Fibroblast of skin of right quadriceps (primary cell): ENCODE data around the gene CDC42EP3.

Experiments
- DNase-seq: peaks from one replicate; pipeline ENCODE4 v3.0.0-alpha.2; 2013

CDC42EP3 gene

DNA sequence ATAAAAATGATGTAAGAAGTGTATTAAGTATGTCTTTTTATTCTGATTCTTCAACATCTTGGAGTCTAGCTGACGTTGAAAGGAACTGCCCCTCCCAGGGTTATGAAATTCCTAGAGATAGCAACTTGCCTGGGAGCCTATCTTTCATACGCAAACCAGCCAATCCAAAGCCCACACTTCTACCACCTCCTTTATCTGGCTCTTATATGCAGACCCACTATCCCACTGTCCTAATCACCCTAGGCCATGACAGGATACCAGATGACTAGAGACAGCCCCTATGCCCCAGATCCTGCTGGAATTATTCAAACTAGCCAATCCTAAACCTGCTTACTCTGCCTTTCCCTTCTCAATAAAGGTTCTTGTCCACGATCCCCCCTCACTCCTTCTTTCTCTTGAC is 11.8 kb upstream of the CDC42EP3 start:
- DNase-seq: no peak

DNA sequence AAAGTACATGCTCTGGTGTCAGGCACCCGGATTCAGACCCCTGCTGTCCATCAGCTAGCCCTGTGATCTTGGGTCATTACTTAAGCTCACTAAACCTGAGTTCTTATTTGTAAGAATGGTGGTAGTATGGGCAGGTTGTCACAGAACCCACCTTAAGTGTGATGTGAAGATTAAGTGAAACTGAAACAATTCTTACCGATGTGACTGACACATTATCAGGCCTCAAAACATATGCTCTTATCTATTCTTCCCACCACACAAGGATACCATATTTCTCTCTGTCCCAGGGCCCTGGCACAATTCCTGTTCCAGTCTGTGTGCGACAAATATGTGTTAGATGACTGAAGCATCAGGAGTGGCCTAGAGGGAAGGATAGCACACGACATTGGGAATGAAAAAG is 11.0 kb upstream of the CDC42EP3 start:
- no peak for DNase-seq

DNA sequence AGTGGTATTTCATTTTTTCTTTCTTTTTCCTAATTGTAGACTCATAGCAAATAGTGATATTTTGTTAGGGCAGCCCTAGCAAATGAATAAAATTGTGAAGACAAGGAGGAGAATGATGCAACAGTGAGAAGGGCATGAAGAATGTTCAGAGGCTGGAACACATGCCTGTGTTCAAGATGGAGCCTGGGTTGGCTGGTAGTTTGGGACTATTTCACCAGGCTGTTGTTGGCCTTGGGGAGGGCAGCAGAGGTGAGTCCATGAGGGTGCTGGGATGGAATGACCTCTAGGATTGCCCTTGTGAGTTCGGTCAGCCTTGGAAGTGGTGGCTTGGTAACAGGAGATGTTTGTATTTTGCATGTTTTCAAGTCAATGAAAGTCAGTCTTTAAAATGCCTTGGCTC is 10.1 kb upstream of the CDC42EP3 start:
- DNase-seq: no peak

DNA sequence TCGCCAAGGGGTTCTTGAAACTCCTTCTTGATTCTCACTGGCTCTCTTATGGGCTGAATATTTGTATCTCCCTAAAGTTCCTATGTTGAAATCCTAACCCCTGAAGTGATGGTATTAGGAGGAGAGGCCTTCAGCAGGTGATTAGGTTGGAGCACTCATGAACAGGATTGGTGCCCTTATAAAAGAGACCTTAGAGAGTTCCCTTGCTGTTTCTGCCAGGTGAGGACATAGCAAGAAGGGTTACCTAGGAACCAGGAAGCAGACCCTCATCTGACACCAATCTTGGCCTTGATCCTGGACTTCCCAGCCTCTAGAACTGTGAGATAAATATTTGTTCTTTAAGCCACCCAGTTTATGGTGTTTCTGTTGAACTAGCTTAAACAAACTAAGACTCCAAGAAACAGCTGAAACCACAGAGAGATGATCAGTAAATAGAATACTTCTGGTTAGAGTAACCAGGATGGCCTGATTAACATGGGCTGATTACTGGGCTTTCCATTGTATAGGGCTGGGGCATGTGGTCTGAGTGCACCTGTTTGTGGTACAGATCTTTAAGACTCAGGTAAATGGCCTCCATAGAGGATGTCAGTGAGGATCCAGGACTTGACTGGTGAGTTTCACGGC is 7.7 kb upstream of the CDC42EP3 start:
- no peak for DNase-seq

DNA sequence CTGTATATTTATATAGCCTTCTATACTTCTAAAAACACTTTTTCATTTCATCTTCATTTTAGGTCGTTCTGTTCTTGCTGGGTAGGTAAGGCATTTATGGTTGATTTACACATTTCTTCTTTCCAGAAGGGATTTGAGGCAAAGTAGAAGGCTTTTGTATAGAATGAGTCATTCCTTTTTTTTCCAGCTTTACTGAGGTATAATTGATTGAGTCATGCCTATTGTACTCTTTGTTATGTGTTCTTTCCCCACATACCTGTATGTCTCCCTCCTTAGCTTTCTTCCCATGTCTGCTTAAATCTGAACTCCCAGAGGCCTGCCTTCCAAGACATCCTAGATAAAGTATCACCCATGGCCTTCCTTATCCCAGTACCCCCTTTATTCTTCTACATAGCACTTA is 4.8 kb upstream of the CDC42EP3 start:
- peak; percentile 66 for DNase-seq

DNA sequence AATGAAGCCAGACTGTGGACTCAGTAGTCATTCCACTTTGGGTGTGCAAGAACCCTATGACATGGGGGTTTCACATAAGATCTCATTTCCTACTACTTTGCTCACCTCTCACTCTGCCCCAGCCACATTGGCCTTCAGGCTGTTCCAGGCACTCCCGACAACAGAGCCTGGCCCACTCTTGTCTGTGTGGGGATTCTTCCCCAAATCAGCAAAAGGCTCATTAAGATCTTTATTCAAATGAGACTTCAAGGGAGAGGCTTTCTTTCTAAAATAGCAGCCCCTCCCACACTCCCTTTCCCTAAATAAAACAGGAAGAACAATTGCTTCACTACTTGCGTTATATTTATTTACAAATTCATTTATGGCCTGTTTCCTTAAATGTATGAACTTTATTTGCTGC is 3.5 kb upstream of the CDC42EP3 start:
- DNase-seq: no peak

DNA sequence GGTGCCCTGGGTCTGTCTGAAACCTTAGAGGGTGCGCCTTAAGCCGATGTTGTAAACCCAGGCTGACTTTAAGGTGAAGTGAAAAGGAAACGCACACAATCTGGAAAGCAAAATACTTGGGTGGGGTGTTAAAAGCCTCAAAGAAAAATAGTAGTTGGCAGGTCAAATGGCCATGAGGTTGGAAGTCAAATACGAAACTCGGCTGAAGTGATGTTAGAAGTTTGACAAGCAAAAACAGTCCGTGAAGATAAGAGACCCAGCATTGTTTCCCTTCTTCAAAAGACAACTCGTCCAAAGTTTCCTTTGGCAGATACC is 1.4 kb upstream of the CDC42EP3 start:
- DNase-seq: no peak

DNA sequence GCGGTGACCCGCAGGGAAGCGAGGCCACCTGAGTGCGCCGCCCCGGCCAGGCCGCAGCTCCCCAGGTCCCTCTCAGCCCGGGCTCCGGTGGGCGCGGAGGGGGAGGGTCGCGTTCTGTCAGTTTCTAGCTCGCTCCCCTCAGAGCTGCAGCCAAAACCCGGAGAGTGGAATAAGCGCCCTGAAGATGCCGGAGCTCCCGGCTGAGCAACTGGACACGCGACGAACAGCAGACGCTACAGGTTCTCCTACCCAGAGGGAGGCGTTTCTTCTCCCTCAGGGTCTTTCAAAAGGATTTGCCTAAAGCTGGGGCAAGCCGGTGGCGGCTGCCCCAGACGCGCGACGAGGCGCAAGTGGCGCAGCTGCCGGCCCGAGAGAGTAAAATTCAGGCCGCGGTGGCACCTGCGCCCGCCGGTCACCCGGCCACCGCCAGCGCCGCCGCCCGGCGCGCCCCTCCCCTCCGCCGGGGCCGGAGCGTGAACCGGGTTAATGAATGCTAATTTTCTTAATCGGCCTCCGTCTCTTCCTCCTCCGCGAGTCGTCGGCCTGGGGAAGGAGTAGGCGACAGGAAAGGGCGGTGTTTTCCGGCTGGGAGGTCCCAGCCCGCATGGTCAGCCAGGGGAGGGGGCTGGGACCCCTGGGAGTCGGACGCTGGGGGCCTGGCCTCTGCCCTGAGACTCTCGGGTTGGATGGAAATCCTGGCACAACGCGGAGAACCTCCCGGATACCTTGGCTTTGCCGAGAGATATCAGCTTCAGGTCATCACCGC is 845 bp upstream of the CDC42EP3 start:
- peak; percentile 94 for DNase-seq

DNA sequence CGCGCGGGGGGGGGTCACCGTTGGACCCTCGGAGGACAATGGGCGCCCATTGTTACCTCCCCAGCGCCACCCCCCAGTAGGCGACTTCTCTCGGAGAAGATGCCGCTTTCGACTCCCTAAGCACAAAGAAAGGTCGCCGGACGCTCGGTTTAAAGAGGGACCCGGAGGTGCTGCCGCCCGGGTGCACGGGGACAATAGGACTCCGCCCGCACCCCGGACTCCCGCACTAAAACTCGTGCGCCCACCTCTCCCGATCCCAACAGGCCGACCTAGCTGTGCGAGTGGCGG is 318 bp upstream of the CDC42EP3 start:
- no peak for DNase-seq

DNA sequence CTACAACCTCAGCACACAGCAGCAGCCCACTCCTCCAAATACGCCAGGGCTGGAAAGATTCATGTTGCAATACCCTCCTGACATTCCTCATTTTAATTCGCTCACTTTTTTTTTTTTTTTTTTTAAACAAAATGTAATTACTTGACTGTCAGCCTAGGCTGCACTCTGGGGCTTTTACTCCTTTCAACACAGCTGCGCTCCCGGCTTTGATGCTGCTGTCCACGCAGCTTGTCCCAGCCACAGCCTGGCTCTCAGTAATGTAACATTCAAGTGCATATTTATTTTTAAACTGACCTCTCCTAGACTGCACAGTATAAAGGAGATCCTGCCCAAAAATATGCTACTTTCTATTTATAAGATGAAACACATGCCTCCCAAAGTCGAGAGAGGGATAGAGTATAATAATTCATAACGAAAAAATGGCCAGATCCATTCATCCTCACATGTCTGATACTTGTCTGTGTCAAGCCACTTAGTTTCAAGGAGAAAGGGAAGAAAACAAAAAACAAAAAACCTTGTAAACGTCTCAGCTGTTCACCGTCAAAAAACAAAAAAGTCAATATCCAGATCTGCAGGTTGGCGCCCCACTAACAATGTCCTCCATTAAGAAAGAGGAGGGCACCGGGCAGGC is 949 bp downstream of the CDC42EP3 start:
- DNase-seq: no peak

DNA sequence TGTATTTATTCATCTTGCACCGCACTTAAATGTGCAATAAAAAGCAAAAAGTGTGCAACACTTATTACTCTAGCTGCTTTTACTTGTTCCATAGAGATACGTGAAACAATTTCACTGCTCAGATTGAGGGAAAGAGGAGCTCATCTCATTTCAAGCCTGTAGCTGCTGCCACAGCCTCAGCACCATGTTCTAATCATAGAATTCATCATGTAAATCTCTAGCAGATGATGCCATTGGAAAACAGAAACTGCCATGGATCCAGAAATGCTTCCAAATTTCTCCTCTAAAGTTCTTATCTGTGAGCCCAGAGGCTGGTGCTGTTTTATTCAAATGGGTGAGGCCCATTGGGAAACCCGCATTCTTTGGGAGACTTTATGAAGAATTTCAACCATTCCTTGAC is 2.0 kb downstream of the CDC42EP3 start:
- DNase-seq: peak; percentile 28

DNA sequence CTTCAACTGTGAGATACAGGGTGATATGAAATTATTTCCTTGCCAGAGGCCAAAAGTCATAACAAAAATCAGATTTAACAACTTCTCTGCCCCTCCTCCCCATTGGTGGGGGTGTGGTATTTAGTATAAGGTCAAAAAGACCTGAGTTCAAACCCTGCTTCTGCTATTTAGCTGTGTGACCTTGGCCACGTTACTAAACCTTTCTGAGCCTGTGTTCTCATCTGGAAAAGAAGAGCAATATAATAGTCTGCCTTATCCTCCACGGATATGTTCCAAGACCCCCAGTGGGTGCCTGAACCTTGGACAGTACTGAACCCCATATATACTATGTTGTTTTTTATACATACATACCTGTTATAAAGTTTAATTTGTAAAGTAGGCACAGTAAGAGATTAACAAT is 3.7 kb downstream of the CDC42EP3 start:
- DNase-seq: no peak

DNA sequence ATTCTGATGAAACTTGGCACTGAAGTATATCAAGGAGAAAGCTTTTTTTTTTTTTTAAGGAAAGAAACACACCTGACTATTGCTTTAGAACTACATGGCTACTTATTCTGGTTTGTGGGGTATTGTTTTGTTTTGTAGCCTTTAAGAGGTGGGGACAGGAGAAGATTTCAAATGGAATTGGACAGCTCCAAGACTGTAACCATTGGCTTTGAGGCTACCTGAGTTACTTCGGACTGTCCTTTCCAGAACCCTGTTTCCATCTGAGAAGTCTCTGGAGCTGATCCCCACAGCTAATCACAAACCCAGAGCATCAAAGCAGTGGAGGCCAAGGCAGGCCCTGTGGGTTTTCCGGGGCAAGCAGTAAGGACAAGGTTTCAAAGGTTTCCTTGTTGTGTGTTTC is 4.7 kb downstream of the CDC42EP3 start:
- DNase-seq: no peak

DNA sequence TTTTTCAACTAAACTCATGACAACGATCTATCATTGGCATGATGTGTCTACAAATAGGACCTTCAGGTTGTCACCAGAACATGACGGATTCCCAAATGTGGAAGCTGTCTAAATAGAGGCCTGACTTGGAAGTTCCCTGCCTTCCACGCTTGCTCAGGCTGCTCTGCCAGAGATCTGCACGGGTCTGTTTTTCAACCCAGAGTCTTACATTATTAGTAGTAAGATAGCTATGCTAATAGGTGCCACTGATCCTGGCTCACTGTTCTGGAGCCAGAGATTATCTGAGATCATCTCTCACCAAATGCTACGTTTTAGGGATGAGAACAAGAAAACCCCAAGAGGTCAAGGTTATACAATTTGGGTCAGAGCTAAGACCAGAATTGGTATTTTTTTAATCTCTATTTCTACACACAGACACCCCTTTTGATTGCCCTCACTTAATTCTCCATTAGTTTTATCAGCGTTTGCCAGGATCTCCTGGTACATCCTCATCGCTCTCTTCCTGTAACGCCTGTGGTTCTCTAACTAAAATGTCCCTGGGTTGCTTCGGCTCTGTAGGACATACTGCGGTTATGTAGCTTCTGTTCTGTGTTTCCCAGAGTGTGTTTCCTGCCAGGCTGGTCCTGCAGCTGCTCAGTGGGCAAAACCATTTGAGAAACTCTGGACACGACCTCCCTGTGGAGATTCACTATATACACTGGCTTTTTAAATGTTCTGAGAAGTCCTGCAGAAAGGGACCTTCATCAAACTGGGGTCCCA is 5.7 kb downstream of the CDC42EP3 start:
- DNase-seq: no peak

DNA sequence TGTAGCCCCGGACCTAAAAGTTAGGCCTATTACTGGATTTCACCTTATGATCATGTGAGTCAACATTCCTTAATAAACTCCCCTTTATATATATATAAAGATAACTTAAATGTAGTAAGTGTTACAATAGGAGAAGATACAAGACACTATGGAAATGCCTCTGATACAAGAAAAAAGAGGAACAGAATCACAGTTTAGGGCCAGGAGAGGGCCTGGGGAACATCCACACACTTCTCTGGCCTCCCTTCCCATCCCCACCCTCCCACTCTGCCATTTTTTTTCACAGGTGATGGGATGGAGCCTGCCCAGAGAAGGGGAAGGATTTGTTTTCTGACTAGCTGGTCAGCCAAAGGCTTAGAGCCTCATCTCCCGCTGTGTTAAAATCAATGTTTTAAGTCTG is 6.4 kb downstream of the CDC42EP3 start:
- no peak for DNase-seq

DNA sequence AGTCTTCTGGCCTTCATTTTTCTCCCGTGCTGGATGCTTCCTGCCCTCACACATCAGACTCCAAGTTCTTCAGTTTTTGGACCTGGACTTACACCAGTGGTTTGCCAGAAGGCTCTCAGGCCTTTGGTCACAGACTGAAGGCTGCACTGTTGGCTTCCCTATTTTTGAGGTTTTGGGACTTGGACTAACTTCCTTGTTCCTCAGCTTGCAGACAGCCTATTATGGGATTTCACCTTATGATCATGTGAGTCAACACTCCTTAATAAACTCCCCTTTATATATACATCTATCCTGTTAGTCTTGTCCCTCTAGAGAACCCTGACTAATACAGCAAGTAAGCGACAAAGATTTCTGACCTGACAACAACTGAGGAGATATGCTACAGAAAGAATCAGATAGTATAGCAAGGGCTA is 7.2 kb downstream of the CDC42EP3 start:
- DNase-seq: no peak

DNA sequence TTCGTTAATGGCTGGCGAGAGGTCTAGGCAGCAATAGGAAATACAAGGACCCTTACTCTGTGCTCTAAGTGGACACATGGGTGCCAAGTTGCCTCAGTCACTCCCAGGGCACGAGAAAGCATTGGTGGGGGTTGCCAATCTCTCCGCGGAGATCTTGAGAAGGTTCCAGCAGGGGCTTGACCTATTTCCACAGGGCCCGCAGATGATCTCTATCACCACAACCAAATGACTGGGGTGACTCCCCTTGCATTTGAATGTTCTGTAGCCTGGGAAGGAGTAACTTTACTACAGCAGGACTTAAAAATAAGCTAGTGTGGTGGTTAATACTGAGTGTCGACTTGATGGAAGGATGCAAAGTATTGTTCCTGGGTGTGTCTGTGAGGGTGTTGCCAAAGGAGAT is 8.1 kb downstream of the CDC42EP3 start:
- no peak for DNase-seq

DNA sequence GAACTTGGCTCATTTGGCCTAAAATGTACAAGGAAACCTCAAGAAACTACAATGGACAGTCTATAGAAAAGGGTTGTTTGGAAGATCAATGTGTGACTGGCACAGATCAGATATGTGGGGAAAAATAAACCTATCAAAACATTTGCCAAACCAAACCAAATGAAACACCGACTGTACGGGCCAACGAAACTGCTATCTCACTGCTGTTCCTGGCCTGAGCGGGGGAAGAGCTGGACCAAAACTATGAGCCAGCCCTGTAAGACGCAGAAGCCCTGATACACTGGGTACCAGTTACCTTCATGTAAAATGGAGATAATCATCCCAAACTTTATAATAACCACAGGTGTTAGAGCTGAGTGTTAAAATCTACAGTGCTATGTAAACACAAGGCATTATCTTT is 11.7 kb downstream of the CDC42EP3 start:
- DNase-seq: no peak

DNA sequence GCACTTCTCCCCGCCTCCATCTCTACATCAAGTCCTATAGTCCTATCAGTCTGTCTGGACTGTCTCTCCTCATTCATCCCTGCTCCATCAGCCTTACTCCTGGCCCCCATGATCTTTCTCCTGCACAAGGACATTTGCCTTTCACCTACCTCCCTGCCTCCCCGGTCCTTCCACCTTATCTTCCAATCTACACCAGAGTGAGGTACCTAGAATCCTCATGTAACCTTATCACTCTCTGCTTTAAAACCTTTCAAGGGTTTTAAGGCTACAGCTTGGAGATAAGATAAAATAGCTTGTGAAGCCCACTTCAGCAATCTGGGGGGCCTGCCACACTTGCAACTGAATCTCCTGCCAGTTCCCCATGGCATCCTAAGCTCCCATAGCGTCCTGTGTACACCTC is 12.8 kb downstream of the CDC42EP3 start:
- no peak for DNase-seq

DNA sequence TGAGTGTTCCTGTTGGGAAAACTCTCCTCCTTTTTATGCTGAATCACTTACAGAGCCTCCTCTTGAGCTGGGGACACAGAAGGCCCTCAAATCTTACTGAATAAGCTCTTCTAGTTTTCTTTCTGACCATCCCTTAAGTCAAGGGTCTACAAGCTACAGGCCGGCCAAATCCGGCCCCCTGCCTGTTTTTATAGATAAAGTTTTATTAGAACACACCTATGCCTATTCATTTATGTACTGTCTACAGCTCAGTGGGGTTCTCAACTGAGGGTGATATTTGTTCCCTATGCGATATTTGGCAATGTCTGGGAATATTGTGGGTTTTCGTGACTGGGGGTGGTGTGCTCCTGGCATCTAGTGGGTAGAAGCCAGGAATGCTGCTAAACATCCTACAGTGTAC is 14.0 kb downstream of the CDC42EP3 start:
- no peak for DNase-seq

DNA sequence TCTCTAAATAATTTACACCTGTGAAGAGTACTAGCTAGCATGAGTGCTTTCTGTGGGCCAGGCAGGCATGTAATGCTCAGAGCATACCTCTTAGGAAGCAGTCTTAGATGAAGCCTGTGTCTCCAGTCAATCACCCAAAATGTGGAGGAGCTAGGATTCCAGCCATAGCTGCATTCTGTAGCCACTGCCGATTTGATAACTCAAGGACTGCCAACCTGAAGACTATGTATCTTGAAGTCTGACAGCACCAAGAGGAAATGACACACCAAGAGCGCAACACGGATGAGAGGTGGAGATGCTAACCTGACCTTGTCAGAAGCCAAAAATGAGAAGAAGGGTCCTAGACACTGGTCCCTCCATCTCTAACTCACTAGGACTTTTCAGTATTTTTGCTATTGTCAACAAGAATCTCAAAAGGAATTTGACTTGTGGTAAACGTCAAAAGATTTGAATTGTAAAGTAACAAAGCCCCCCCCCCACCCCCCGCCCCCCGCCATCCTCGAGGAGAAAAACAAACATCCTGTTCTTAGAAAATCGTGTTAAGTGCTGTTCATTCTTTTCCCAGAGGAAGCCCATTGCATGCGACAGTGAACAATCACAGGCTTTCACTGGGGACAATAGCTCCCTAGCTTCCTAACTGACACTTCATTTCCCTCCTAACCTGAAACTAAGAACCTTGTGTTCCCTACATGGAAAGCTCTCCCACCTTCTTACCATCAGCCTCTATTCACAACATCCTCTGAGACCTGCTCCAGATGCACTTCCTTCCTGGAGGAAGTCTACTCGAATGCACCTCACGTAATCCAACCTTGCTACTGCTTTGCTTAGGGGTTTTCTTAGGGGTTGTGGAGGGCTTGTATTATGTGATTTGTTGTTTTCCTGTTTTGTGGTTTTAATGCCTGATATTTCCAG is 14.7 kb downstream of the CDC42EP3 start:
- no peak for DNase-seq

DNA sequence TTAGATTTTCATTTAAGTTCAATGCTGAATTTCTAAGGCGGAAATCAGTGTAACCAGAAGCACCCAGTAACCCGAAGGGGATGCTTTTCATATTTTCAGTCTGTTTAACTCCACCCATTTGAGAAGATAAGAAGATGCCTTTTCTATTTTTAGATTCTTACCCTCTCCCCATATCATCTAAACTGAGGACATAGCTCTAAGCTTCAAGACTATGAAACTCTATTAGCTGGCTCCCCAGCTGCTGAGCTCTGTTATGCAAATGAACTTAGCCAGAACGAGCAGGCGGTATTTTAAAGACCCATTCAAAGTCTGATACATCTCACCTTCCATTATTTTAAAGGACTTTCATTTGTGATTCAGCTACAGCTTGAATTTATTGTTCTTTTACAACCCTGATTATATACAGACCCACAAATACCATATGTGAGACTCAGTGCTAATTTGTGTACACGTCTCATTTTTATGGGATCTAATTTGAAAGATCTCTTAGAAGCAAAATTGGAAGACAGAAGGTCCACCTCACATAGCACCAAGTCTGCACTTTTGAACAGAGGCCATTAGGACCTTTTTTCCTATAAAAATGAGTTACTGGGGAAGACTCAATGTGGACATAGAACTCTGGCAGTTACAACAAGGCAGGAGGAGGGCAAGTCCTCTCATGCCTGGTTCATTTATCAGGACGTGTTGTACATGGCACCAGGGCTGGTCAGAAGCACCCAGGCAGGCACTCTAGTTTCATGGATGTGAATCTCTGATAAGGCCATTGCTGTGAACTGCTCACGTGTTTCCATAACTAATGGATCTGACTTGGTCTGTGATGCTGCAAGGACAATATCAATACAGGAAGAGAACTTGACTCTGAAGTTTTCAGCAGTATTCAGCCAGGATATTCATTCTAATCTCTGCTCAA is 16.3 kb downstream of the CDC42EP3 start:
- no peak for DNase-seq
